ENCODE measurements around the gene PPP4R4.

PPP4R4 gene

GRCh38 chr14:94288610-94289465 is 114.7 kb downstream of the PPP4R4 start:
- H3K4me3 ChIP-seq (replicated peaks; ENCODE audit: low read depth, low read length) = no peak overlapping the region
- TF ChIP-seq CTCF (IDR thresholded peaks at IDR 0.05; ENCODE audit: low read depth, low read length, missing control alignments) = no peak
- DNase-seq (ENCODE audit: extremely low read depth, low read depth) = no peak

- DNase-seq (ENCODE audit: extremely low read depth, low read depth) = no peak
- TF ChIP-seq CTCF (IDR thresholded peaks at IDR 0.05; ENCODE audit: low read depth, low read length, missing control alignments) = no peak
- H3K4me3 ChIP-seq (replicated peaks; ENCODE audit: low read depth, low read length) = no peak overlapping the region
Measured at GRCh38 chr14:94290197-94290596, 116.1 kb downstream of the PPP4R4 start.

- no peak overlapping the region for H3K4me3 ChIP-seq (replicated peaks; ENCODE audit: low read depth, low read length)
- TF ChIP-seq CTCF (IDR thresholded peaks at IDR 0.05; ENCODE audit: low read depth, low read length, missing control alignments) = no peak
- no peak for DNase-seq (ENCODE audit: extremely low read depth, low read depth)
Measured at GRCh38 chr14:94291159-94291905, 117.2 kb downstream of the PPP4R4 start.

GRCh38 chr14:94291906-94292525 is 117.9 kb downstream of the PPP4R4 start:
- no peak for DNase-seq (ENCODE audit: extremely low read depth, low read depth)
- no peak for TF ChIP-seq CTCF (IDR thresholded peaks at IDR 0.05; ENCODE audit: low read depth, low read length, missing control alignments)
- no peak overlapping the region for H3K4me3 ChIP-seq (replicated peaks; ENCODE audit: low read depth, low read length)

- H3K4me3 ChIP-seq (replicated peaks; ENCODE audit: low read depth, low read length) = no peak overlapping the region
- DNase-seq (ENCODE audit: extremely low read depth, low read depth) = no peak
- TF ChIP-seq CTCF (IDR thresholded peaks at IDR 0.05; ENCODE audit: low read depth, low read length, missing control alignments) = no peak
Measured at GRCh38 chr14:94292526-94292871, 118.4 kb downstream of the PPP4R4 start.

GRCh38 chr14:94292872-94293577 is 118.9 kb downstream of the PPP4R4 start, which contains the start of gene SERPINA10:
Gene SERPINA10 (minus strand): TSS chr14:94293268. CDS start chr14:94290593, 2,675 bp downstream.
- no peak for DNase-seq (ENCODE audit: extremely low read depth, low read depth)
- H3K4me3 ChIP-seq (replicated peaks; ENCODE audit: low read depth, low read length) = no peak within 1 kb of the TSS
- TF ChIP-seq CTCF (IDR thresholded peaks at IDR 0.05; ENCODE audit: low read depth, low read length, missing control alignments) = no peak

Data from HFF-Myc (cell line).